K562 (cell line): Measurements from ENCODE around the gene BCAM. TPM values are rescaled to one million over a fixed set of nuclear protein-coding genes. Genes with fewer than 3 reads are reported as not detected.

Experiments used
- ATAC-seq: fragments of 200-7000 bp; cut with Tn5 transposase; 3 replicates; pipeline ENCODE4 v1.9.1; 2020; ENCODE audit warnings: moderate library complexity
- BruUV-seq: library from RNA; stranded (reverse); fragments of 400-500 nt; replicated peaks from 2 replicates; lab custom pipeline; 2021; lab: Mats Ljungman, UMichigan
- CTCF ChIA-PET: fragments of 300-600 bp; formaldehyde crosslinking; extraction: SDS; loops from one replicate; lab custom pipeline; 2021; ENCODE audit warnings: low intra/inter-chr PET ratio; lab: Yijun Ruan, JAX
- POLR2A ChIA-PET: fragments of 300-600, 350-650 bp; sonication (Branson Sonifier 250); formaldehyde crosslinking; extraction: SDS; loops from one replicate; lab custom pipeline; 2021; ENCODE audit warnings: antibody characterized with exemption, inconsistent platforms; lab: Yijun Ruan, JAX
- DNase-seq, 4 experiments: peaks; one replicate each; pipeline versions ENCODE4 v3.0.0 to v3.0.0-alpha.2; 2011 to 2018; ENCODE audit warnings: low spot score in 3 of 4, mixed read lengths in 3 of 4; ENCODE audit errors: extremely low read depth in 1 of 4
- FAIRE-seq: peaks from 2 replicates; lab custom pipeline; 2011; peaks lifted over from hg19 to GRCh38; lab: Jason Lieb, UNC
- H2AFZ ChIP-seq: 2 replicates; pipeline ENCODE4 v1.6.0; 2011; ENCODE audit warnings: low read depth, low read length, control low read depth, inconsistent platforms
- H3K27ac ChIP-seq: fragments of 200-600 bp; 3 replicates; pipeline ENCODE4 v1.8.0; 2011; ENCODE audit warnings: low read depth, mild to moderate bottlenecking, control low read depth, inconsistent platforms, low read length, moderate library complexity, mixed read lengths; ENCODE audit errors: extremely low read depth
- H3K27me3 ChIP-seq, 2 experiments: fragments of 300-600 bp in 1 of 2; 2 replicates in 1 of 2; 3 replicates in 1 of 2; pipeline versions ENCODE4 v1.6.0 to v1.8.0; 2011; ENCODE audit warnings: inconsistent platforms in 2 of 2, low read length in 2 of 2, mild to moderate bottlenecking in 1 of 2, mixed read lengths in 1 of 2, moderate library complexity in 1 of 2; ENCODE audit not compliant: control insufficient read depth in 2 of 2, insufficient read depth in 2 of 2
- H3K36me3 ChIP-seq: fragments of 300-600 bp; 3 replicates; pipeline ENCODE4 v1.8.0; 2011; ENCODE audit warnings: mild to moderate bottlenecking, low read length, inconsistent platforms; ENCODE audit not compliant: control insufficient read depth, insufficient read depth
- H3K4me1 ChIP-seq, 2 experiments: fragments of 200-600 bp in 1 of 2; replicated peaks in 1 of 2; 2 replicates in 1 of 2; 3 replicates in 1 of 2; pipeline versions ENCODE4 v1.5.1 to v1.8.0; 2011; ENCODE audit warnings: inconsistent platforms in 2 of 2, low read length in 2 of 2, mild to moderate bottlenecking in 1 of 2, mixed read lengths in 1 of 2, moderate library complexity in 1 of 2; ENCODE audit not compliant: control insufficient read depth in 2 of 2, insufficient read depth in 2 of 2
- H3K4me2 ChIP-seq: 2 replicates; pipeline ENCODE4 v1.6.1; 2011; ENCODE audit warnings: low read length, control low read depth, inconsistent platforms, mixed read lengths; ENCODE audit not compliant: insufficient read depth
- H3K4me3 ChIP-seq: fragments of 200-600 bp; sonication (generic), shearing (Covaris generic); 2 replicates; pipeline ENCODE4 v1.5.1; 2016; ENCODE audit warnings: control low read depth, inconsistent platforms
- H3K79me2 ChIP-seq: fragments of 200-600 bp; 3 replicates; pipeline ENCODE4 v1.8.0; 2011; ENCODE audit warnings: low read length, inconsistent platforms; ENCODE audit not compliant: control insufficient read depth, insufficient read depth
- H3K9ac ChIP-seq, 2 experiments: 2 replicates each; pipeline versions ENCODE4 v1.6.0 to v1.6.1; 2011; ENCODE audit warnings: low read depth in 2 of 2, low read length in 2 of 2, control low read depth in 1 of 2, inconsistent platforms in 1 of 2, mild to moderate bottlenecking in 1 of 2, mixed read lengths in 1 of 2; ENCODE audit not compliant: insufficient read depth in 1 of 2
- H3K9me1 ChIP-seq: one replicate; pipeline ENCODE4 v1.6.0; 2011; ENCODE audit warnings: inconsistent platforms, mild to moderate bottlenecking, low read length, moderate library complexity; ENCODE audit not compliant: control insufficient read depth, insufficient read depth
- H3K9me3 ChIP-seq: replicated peaks from 2 replicates; pipeline ENCODE4 v1.5.1; 2011; ENCODE audit warnings: low read depth, low read length, inconsistent platforms; ENCODE audit not compliant: control insufficient read depth, insufficient read depth
- H4K20me1 ChIP-seq: replicated peaks from 2 replicates; pipeline ENCODE4 v1.6.1; 2011; ENCODE audit warnings: low read length, inconsistent platforms, mixed read lengths; ENCODE audit not compliant: control insufficient read depth, insufficient read depth
- ETV5 ChIP-seq: sonication (generic); formaldehyde crosslinking; IDR thresholded peaks from 2 replicates; pipeline ENCODE4 v1.4.0; 2020; ENCODE audit warnings: low read depth, mild to moderate bottlenecking, missing genetic modification reagents
- GATAD2A ChIP-seq: fragments of 450-650 bp; IDR thresholded peaks from 2 replicates; pipeline ENCODE4 v1.6.1; 2017
- KDM1A ChIP-seq, 2 experiments: fragments of 450-650 bp; IDR thresholded peaks; 2 replicates each; pipeline ENCODE4 v1.6.1; 2016; ENCODE audit warnings: mild to moderate bottlenecking in 2 of 2
- KDM5B ChIP-seq: fragments of 200-600 bp; sonication (generic); IDR thresholded peaks from 2 replicates; pipeline ENCODE4 v1.6.1; 2012; ENCODE audit warnings: low read depth, mild to moderate bottlenecking, moderate library complexity, low read length, control low read depth, inconsistent platforms; ENCODE audit not compliant: insufficient replicate concordance
- MYC ChIP-seq, 2 experiments: fragments of 250-450 bp in 1 of 2; sonication (Bioruptor Pico) in 1 of 2; IDR thresholded peaks; 2 replicates each; pipeline versions ENCODE4 v1.5.1 to v1.6.1; 2012 to 2021; ENCODE audit warnings: low read depth in 2 of 2, borderline replicate concordance in 1 of 2, improper control_type of control experiment in 1 of 2, low read length in 1 of 2, mild to moderate bottlenecking in 1 of 2, moderate library complexity in 1 of 2
- NRF1 ChIP-seq, 2 experiments: fragments of 450-650 bp; IDR thresholded peaks in 1 of 2; conservative IDR thresholded peaks in 1 of 2; 2 replicates each; pipeline ENCODE4 v1.6.1; 2014; ENCODE audit warnings: mild to moderate bottlenecking in 2 of 2
- OTX1 ChIP-seq: fragments of 450-650 bp; formaldehyde crosslinking; IDR thresholded peaks from 2 replicates; pipeline ENCODE4 v1.4.0; 2022; ENCODE audit warnings: mild to moderate bottlenecking
- WGBS: fragments of 100-300 bp; shearing (Covaris generic); methylation state at CpG from one replicate; pipeline ENCODE4 v1.1.6; 2016; ENCODE audit warnings: low coverage, mixed read lengths; ENCODE audit not compliant: insufficient coverage; ENCODE audit errors: missing lambda C conversion rate; 5-methylcytosine and 5-hydroxymethylcytosine counted together
- in situ Hi-C: fragments of 300-500 bp; cut with MboI; formaldehyde crosslinking; loops from 4 replicates; pipeline ENCODE4 v1.15.0; 2018; ENCODE audit warnings: inconsistent platforms, mixed read lengths
- intact Hi-C: fragments of 100-400 bp; cut with micrococcal nuclease; formaldehyde crosslinking; loops from 2 replicates; pipeline ENCODE4 v1.14.2; 2022
- polyA plus RNA-seq, 8 experiments: library from polyadenylated mRNA; depleted of rRNA in 4 of 8; stranded (reverse) in 5 of 8; unstranded in 3 of 8; fragments of >200 nt; fragmentation: Nextera tagmentation in 2 of 8; fragmentation: Illumina TruSeq in 1 of 8; extraction: Ambion mirVana in 2 of 8; extraction: Trizol in 1 of 8; gene quantifications; 2 replicates each; pipeline versions ENCODE4 v1.2.1 to v1.2.3, GENCODE V29; 2011 to 2014; ENCODE audit warnings: inconsistent platforms in 1 of 8, missing spikeins in 1 of 8
- total RNA-seq, 7 experiments: library from RNA; depleted of rRNA in 6 of 7; stranded (reverse); fragments of >200 nt in 6 of 7; fragmentation: Illumina TruSeq in 2 of 7; extraction: Trizol in 2 of 7; gene quantifications; 2 replicates each; pipeline versions ENCODE4 v1.2.1 to v1.2.3, GENCODE V29; 2011 to 2021; ENCODE audit warnings: low replicate concordance in 1 of 7
- TF ChIP-seq, protein P1 (sequence below): fragments of 450-650 bp; IDR thresholded peaks from 2 replicates; pipeline ENCODE4 v1.6.1; 2016; ENCODE audit warnings: low read depth, mild to moderate bottlenecking, moderate library complexity
- TF ChIP-seq, protein P2 (sequence below), 2 experiments: fragments of 450-650 bp; IDR thresholded peaks; 2 replicates each; pipeline ENCODE4 v1.6.1; 2018; ENCODE audit warnings: mild to moderate bottlenecking in 2 of 2, low read depth in 1 of 2; ENCODE audit not compliant: partially characterized antibody in 2 of 2
- TF ChIP-seq, protein P3 (sequence below), 2 experiments: fragments of 450-650 bp in 1 of 2; IDR thresholded peaks; 2 replicates each; pipeline ENCODE4 v1.6.1; 2011 to 2017; ENCODE audit warnings: low read depth in 2 of 2, antibody characterized with exemption in 1 of 2, borderline replicate concordance in 1 of 2, low read length in 1 of 2, mild to moderate bottlenecking in 1 of 2, mixed read lengths in 1 of 2; ENCODE audit not compliant: control insufficient read depth in 1 of 2

BCAM gene
- total and polyA plus RNA-seq, 9 of the 15 experiments (the other 6 are each of a cell fraction or from before 2014, with no cell fraction given) = 0.07 to 1.3 (median 0.33) TPM; not detected in 2

DNA sequence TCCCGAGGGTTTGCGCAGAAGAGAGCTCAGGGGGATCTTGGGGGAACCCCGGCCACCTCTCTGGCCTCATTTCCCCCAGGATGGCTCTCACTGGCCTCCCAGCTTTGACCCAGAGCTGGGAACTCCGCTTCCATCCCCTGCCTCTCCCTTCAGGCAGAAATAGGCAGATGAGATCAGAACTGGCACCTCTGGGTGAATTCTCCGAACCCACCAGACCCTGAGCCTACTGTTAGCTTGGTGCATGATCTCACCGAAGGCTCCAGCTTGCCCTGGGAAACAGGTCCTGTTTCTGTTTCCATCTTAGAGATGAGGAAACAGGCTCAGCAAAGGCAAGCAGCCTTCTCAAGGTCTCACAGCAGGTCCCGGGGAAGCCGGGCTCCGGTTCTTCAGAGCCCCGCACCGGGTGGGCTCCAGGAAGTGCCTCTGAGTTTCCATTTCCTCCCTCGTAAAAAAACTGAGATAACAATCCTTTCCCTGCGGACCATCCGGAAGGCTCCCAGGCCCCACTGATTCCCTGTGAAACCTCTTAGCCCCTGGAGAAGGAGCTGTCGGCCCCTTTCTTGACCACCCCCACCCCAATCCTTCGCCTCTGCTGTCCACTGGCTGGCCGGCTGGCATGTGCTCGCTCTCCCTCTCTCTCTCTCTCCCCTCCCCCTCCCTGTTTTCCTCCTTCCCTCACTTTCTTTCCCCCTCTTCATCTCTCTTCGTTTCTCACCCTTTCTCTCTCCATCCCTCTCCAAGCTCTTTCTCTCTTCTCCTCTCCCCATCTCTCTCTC, 39.3 kb downstream of the BCAM start:
- Histone ChIP-seq H3K36me3 (peaks cover 5% of the 10 kb centered on the region; the same call in 1 of the 3 replicates), H3K9me3 (no peaks in the 10 kb centered on the region), H3K9ac (peak overlapping the region; percentile 93 to 97), H3K79me2 (peaks cover 68% of the 10 kb centered on the region), H2AFZ (no peak overlapping the region), H3K9me1 (peaks cover 12% of the 10 kb centered on the region), H3K4me1 (peaks cover 41 to 79% of the 10 kb centered on the region in 2 experiments), H3K27me3 (no peaks in the 10 kb centered on the region), H3K27ac (peak overlapping the region; percentile 97), H3K4me2 (peak overlapping the region; percentile 93), H4K20me1 (peaks cover 28% of the 10 kb centered on the region), H3K4me3 (peak overlapping the region; percentile 92)
- DNase-seq = peak in 1 of 4 experiments; percentile 41
- POLR2A ChIA-PET = interaction anchor here (0.6 to 1.6 kb wide), 10 partner anchors 9 to 221 kb away, joined by 3 to 7 read pairs (median 4); partner anchors contain the start of gene TOMM40
- FAIRE-seq = peak; percentile 32
- CTCF ChIA-PET = no interaction called here
- 7% methylated on average over 15 of the region's 19 CpGs for WGBS
- in situ Hi-C loops = no loop called here
- intact Hi-C loops = loop anchor here (5.0 kb wide), 1 partner anchor 276 kb away; no protein-coding TSS in a partner anchor
- ATAC-seq = no peak
- no TSS peak for BruUV-seq
- no peak for TF ChIP-seq GATAD2A
- TF ChIP-seq MYC (IDR thresholded peaks at IDR 0.05; ENCODE audit: low read depth, low read length) = peak; percentile 28; the same call in 1 of the 2 replicates
- no peak for TF ChIP-seq MYC (CRISPR knock-in tag; IDR thresholded peaks at IDR 0.05; ENCODE audit: borderline replicate concordance, low read depth)
- TF ChIP-seq KDM1A (IDR thresholded peaks at IDR 0.05) = peak in 1 of 2 experiments; percentile 41; a peak in 1 of 4 replicates
- TF ChIP-seq OTX1 (CRISPR knock-in tag) = peak; percentile 73; the same call in 1 of the 2 replicates
- TF ChIP-seq ETV5 (CRISPR knock-in tag) = no peak
- TF ChIP-seq KDM5B = no peak
- TF ChIP-seq NRF1 (conservative IDR thresholded peaks at IDR 0.05 in 1 of 2, IDR thresholded peaks at IDR 0.05 in 1 of 2) = 0 out of 4 replicates have a peak, but pooled peaks of 1 of the 2 experiments have one; percentile 23
- TF ChIP-seq, protein P1, sequence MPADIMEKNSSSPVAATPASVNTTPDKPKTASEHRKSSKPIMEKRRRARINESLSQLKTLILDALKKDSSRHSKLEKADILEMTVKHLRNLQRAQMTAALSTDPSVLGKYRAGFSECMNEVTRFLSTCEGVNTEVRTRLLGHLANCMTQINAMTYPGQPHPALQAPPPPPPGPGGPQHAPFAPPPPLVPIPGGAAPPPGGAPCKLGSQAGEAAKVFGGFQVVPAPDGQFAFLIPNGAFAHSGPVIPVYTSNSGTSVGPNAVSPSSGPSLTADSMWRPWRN = no peak
- TF ChIP-seq, protein P2, sequence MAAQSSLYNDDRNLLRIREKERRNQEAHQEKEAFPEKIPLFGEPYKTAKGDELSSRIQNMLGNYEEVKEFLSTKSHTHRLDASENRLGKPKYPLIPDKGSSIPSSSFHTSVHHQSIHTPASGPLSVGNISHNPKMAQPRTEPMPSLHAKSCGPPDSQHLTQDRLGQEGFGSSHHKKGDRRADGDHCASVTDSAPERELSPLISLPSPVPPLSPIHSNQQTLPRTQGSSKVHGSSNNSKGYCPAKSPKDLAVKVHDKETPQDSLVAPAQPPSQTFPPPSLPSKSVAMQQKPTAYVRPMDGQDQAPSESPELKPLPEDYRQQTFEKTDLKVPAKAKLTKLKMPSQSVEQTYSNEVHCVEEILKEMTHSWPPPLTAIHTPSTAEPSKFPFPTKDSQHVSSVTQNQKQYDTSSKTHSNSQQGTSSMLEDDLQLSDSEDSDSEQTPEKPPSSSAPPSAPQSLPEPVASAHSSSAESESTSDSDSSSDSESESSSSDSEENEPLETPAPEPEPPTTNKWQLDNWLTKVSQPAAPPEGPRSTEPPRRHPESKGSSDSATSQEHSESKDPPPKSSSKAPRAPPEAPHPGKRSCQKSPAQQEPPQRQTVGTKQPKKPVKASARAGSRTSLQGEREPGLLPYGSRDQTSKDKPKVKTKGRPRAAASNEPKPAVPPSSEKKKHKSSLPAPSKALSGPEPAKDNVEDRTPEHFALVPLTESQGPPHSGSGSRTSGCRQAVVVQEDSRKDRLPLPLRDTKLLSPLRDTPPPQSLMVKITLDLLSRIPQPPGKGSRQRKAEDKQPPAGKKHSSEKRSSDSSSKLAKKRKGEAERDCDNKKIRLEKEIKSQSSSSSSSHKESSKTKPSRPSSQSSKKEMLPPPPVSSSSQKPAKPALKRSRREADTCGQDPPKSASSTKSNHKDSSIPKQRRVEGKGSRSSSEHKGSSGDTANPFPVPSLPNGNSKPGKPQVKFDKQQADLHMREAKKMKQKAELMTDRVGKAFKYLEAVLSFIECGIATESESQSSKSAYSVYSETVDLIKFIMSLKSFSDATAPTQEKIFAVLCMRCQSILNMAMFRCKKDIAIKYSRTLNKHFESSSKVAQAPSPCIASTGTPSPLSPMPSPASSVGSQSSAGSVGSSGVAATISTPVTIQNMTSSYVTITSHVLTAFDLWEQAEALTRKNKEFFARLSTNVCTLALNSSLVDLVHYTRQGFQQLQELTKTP (IDR thresholded peaks at IDR 0.05; ENCODE audit: low read depth in 1 of 2, partially characterized antibody in 2 of 2) = peak in 1 of 2 experiments; percentile 39
- TF ChIP-seq, protein P3, sequence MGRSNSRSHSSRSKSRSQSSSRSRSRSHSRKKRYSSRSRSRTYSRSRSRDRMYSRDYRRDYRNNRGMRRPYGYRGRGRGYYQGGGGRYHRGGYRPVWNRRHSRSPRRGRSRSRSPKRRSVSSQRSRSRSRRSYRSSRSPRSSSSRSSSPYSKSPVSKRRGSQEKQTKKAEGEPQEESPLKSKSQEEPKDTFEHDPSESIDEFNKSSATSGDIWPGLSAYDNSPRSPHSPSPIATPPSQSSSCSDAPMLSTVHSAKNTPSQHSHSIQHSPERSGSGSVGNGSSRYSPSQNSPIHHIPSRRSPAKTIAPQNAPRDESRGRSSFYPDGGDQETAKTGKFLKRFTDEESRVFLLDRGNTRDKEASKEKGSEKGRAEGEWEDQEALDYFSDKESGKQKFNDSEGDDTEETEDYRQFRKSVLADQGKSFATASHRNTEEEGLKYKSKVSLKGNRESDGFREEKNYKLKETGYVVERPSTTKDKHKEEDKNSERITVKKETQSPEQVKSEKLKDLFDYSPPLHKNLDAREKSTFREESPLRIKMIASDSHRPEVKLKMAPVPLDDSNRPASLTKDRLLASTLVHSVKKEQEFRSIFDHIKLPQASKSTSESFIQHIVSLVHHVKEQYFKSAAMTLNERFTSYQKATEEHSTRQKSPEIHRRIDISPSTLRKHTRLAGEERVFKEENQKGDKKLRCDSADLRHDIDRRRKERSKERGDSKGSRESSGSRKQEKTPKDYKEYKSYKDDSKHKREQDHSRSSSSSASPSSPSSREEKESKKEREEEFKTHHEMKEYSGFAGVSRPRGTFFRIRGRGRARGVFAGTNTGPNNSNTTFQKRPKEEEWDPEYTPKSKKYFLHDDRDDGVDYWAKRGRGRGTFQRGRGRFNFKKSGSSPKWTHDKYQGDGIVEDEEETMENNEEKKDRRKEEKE (IDR thresholded peaks at IDR 0.05; ENCODE audit: borderline replicate concordance in 1 of 2, control insufficient read depth in 1 of 2, low read depth in 2 of 2, low read length in 1 of 2) = no peak
